ENCODE data around the gene SIRPA. TPM values are rescaled to one million over a fixed set of nuclear protein-coding genes. Genes with fewer than 3 reads are reported as not detected.
A peak's percentile ranks its signal among the peaks of the same experiment; 100 is the strongest.

The SIRPA gene
- total RNA-seq, 1 experiment from 2014 or later, result 37.7 TPM

DNA sequence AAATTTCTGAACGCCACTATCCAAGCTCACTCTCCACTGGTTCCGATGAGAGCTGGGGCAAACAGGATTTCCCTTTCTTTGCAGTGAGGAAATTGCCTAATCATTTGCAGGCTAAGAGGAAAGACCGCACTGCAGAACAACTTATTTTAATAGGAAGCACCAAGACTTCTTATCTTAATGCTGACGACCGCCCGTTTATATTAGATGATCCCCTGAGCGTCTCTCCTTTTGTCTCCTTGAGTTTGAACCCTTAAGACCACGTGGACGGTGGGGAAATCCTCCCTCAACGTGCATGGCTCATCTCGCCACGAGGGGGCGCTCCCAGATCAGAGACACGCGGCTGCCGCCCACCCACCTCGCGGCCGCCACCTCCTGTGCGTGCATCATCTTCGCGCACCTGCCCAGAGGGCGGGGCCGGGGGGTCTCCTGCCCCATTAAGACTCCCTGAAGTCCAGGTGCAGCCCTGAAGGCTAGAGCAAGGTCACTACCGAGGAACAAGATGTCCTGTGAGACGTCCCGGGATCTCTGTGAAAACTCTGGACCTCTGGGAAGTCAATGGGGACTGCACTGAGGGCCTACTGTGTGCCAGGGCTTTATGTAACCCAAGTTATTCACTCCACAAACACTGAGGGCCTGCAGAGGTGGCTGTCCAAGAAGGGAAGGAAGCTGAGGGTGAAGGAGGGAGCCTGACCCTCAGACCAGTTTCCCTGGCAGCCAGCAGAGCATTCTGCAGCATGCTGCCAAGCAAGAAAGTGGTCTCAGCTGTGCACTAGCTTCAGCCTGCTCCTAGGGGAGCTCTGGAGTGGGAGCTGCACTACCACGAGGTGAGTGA lies 70.5 kb downstream of the SIRPA start:
- Histone ChIP-seq H3K36me3 (no peaks in the 10 kb centered on the region), H3K9me3 (no peaks in the 10 kb centered on the region), H3K27me3 (no peaks in the 10 kb centered on the region), H3K4me3 (no peak overlapping the region)
- DNase-seq, result peak; percentile 49

DNA sequence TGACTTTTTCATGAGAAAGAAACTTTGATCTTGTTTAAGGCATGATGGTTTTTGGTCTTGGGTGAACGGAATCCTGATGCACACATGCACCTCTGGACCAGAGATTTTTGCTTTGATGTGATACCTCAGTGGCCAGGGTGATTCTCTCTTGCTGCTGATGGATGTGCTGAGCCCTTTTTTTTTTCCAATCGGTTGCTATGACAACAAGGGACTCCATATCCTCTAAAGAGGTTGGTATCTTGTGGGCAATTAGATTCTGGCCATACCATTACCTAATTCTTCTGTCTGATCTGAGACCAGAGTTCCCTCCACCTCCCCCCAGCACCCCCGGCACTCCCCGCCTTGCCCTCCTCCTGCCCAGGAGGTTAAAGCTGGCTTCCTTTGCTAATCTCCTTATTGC lies 73.8 kb downstream of the SIRPA start:
- Histone ChIP-seq H3K36me3 (no peaks in the 10 kb centered on the region), H3K27me3 (no peaks in the 10 kb centered on the region), H3K4me3 (no peak overlapping the region), H3K9me3 (no peaks in the 10 kb centered on the region)
- no peak for DNase-seq

- Histone ChIP-seq H3K4me3 (no peak overlapping the region), H3K27me3 (no peaks in the 10 kb centered on the region)
Measured at GRCh38 chr20:1971893-1972586, 76.8 kb downstream of the SIRPA start.

GRCh38 chr20:1973601-1974440 lies 78.6 kb downstream of the SIRPA start:
- H3K9me3 ChIP-seq, result no peaks in the 10 kb centered on the region
- H3K36me3 ChIP-seq, result no peaks in the 10 kb centered on the region
- no peak for DNase-seq
- H3K27me3 ChIP-seq, result no peaks in the 10 kb centered on the region
- no peak overlapping the region for H3K4me3 ChIP-seq

More at GRCh38 chr20:1971893-1972586, 76.8 kb downstream of the SIRPA start:
- Histone ChIP-seq H3K36me3 (no peaks in the 10 kb centered on the region), H3K9me3 (no peaks in the 10 kb centered on the region)
- no peak for DNase-seq

- no peak overlapping the region for H3K4me3 ChIP-seq
- no peaks in the 10 kb centered on the region for H3K36me3 ChIP-seq
- no peaks in the 10 kb centered on the region; the same call in 1 of the 2 replicates for H3K27me3 ChIP-seq
- DNase-seq, result no peak
- H3K9me3 ChIP-seq, result no peaks in the 10 kb centered on the region
Measured at GRCh38 chr20:1975291-1975690, 80.1 kb downstream of the SIRPA start.

GRCh38 chr20:1979106-1979778 lies 84.0 kb downstream of the SIRPA start:
- no peak for DNase-seq
- Histone ChIP-seq H3K9me3 (no peaks in the 10 kb centered on the region), H3K27me3 (no peaks in the 10 kb centered on the region; the same call in 1 of the 2 replicates), H3K36me3 (no peaks in the 10 kb centered on the region), H3K4me3 (no peak overlapping the region)

DNA sequence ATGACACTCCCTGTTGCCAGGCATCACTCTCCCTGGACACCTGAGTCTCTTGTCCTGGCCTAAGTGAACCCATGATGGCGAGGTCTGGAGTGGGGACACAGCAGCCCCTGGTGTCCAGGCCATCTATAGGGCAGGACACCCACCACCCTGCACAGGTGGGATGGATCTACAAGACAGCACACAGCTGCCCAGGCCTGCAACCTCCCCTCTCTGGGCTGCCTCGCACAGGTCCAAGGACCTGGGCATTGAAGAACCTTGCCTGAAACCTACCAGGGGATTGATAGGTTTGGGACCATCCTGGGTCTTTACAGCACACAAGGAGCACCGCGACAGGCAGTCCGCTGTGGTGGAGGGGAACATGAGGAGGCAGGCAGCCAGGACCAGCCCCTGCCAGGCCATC lies 87.5 kb downstream of the SIRPA start:
- no peak for DNase-seq
- H3K27me3 ChIP-seq, result no peaks in the 10 kb centered on the region; the same call in 1 of the 2 replicates
- H3K9me3 ChIP-seq, result no peaks in the 10 kb centered on the region
- H3K36me3 ChIP-seq, result no peaks in the 10 kb centered on the region
- H3K4me3 ChIP-seq, result no peak overlapping the region

GRCh38 chr20:1983301-1983700 lies 88.1 kb downstream of the SIRPA start:
- Histone ChIP-seq H3K27me3 (no peaks in the 10 kb centered on the region; the same call in 1 of the 2 replicates), H3K4me3 (no peak overlapping the region), H3K36me3 (no peaks in the 10 kb centered on the region), H3K9me3 (no peaks in the 10 kb centered on the region)
- DNase-seq, result no peak

DNA sequence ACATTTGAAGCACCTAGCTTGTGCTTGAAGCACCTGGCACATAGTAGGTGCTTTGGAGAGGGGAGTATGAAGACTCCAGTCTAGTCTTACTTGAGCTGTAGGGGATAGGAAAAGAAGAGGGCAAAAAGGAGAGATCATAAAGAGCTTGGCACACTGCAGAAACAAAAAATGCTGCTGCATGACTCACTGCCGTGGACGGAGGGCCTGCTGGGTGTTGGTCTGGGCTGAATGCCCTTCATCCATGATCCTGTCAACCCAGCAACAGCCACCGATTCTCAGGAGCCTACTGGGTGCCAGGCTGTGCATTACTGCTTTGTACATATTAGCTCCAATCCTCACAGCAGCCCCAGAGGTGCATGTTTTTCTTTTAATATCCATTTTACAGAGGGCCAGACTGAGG lies 92.6 kb downstream of the SIRPA start:
- no peaks in the 10 kb centered on the region for H3K27me3 ChIP-seq
- no peaks in the 10 kb centered on the region for H3K36me3 ChIP-seq
- no peaks in the 10 kb centered on the region for H3K9me3 ChIP-seq
- H3K4me3 ChIP-seq, result no peak overlapping the region
- peak; percentile 79 for DNase-seq

Other genes starting within 250 kb of the SIRPA start
- gene SIRPG, start 237.6 kb upstream of the SIRPA start, total RNA-seq (2014; rRNA removed; shearing (Covaris generic); ENCODE audit: low replicate concordance), result not detected in 2 replicates
- gene PDYN, start 98.7 kb downstream of the SIRPA start, total RNA-seq (2014; rRNA removed; shearing (Covaris generic); ENCODE audit: low replicate concordance), result not detected in 2 replicates
- 4.7 and 7.6 TPM in 2 replicates for gene STK35, start 206.4 kb downstream of the SIRPA start, total RNA-seq (2014; rRNA removed; shearing (Covaris generic); ENCODE audit: low replicate concordance)